ENCODE results near the gene NUDT3. TPM values are rescaled to one million over a fixed set of nuclear protein-coding genes. Genes with fewer than 3 reads are reported as not detected.
"Not testable (repeated sequence)": the region's sequence is repeated elsewhere in the genome, so short reads cannot be mapped to it uniquely, and the experiment has no call there.

Gene NUDT3
- total RNA-seq, 4 donors from 2014 or later = 40.0 to 71.9 (median 50.6) TPM

- no peak overlapping the region for H3K27ac ChIP-seq
- no peaks in the 10 kb centered on the region for H3K4me1 ChIP-seq
- H3K4me3 ChIP-seq = no peak overlapping the region
- in situ Hi-C loops (cut with MboI; ENCODE audit: low sequenced_read_pairs in 4 of 4) = loop anchor here in 1 of 4 donors (25.0 kb wide), 1 partner anchor 345 kb away; no protein-coding TSS in a partner anchor
- no peaks in the 10 kb centered on the region for H3K27me3 ChIP-seq
- DNase-seq (no peak), ATAC-seq (no peak)
- H3K9me3 ChIP-seq = no peaks in the 10 kb centered on the region
- TF ChIP-seq CTCF (IDR thresholded peaks at IDR 0.05 in 4 of 5, conservative IDR thresholded peaks at IDR 0.05 in 1 of 5) (no peak), POLR2A (IDR thresholded peaks at IDR 0.05) (no peak)
- H3K36me3 ChIP-seq = no peaks in the 10 kb centered on the region
- intact Hi-C loops (cut with DNase I; ENCODE audit: low total_unique reads) = no loop called here
These were observed 124.7 kb downstream of the NUDT3 start for GRCh38 chr6:34267746-34268145.

GRCh38 chr6:34263484-34263883, 129.0 kb downstream of the NUDT3 start:
- H3K4me3 ChIP-seq; H3K27me3 ChIP-seq; ATAC-seq; H3K36me3 ChIP-seq; H3K27ac ChIP-seq; H3K4me1 ChIP-seq; DNase-seq; intact Hi-C loops (cut with DNase I; ENCODE audit: low total_unique reads); H3K9me3 ChIP-seq: not testable (repeated sequence)
- in situ Hi-C loops (cut with MboI; ENCODE audit: low sequenced_read_pairs in 4 of 4) = loop anchor here in 1 of 4 donors (25.0 kb wide), 1 partner anchor 349 kb away; no protein-coding TSS in a partner anchor

- Histone ChIP-seq H3K9me3 (no peaks in the 10 kb centered on the region), H3K27me3 (no peaks in the 10 kb centered on the region), H3K4me3 (no peak overlapping the region), H3K36me3 (no peaks in the 10 kb centered on the region), H3K4me1 (no peaks in the 10 kb centered on the region), H3K27ac (no peak overlapping the region)
- no peak for ATAC-seq
- in situ Hi-C loops (cut with MboI; ENCODE audit: low sequenced_read_pairs in 4 of 4) (loop anchor here in 1 of 4 donors (25.0 kb wide), 1 partner anchor 352 kb away; no protein-coding TSS in a partner anchor), intact Hi-C loops (cut with DNase I; ENCODE audit: low total_unique reads) (no loop called here)
- DNase-seq = no peak
- TF ChIP-seq POLR2A (IDR thresholded peaks at IDR 0.05) (no peak), CTCF (IDR thresholded peaks at IDR 0.05 in 4 of 5, conservative IDR thresholded peaks at IDR 0.05 in 1 of 5) (no peak)
These were observed 131.7 kb downstream of the NUDT3 start for GRCh38 chr6:34260576-34261267.

GRCh38 chr6:34259529-34260069, 132.9 kb downstream of the NUDT3 start:
- H3K27ac ChIP-seq = no peak overlapping the region
- H3K36me3 ChIP-seq = no peaks in the 10 kb centered on the region
- ATAC-seq (no peak), DNase-seq (no peak)
- no peaks in the 10 kb centered on the region for H3K4me1 ChIP-seq
- in situ Hi-C loops (cut with MboI; ENCODE audit: low sequenced_read_pairs in 4 of 4) = loop anchor here in 1 of 4 donors (25.0 kb wide), 1 partner anchor 353 kb away; no protein-coding TSS in a partner anchor
- no peaks in the 10 kb centered on the region for H3K27me3 ChIP-seq
- TF ChIP-seq CTCF (IDR thresholded peaks at IDR 0.05 in 4 of 5, conservative IDR thresholded peaks at IDR 0.05 in 1 of 5) = no peak
- TF ChIP-seq POLR2A (IDR thresholded peaks at IDR 0.05) = no peak
- intact Hi-C loops (cut with DNase I; ENCODE audit: low total_unique reads) = no loop called here
- no peaks in the 10 kb centered on the region for H3K9me3 ChIP-seq
- H3K4me3 ChIP-seq = no peak overlapping the region

GRCh38 chr6:34252395-34252794, 140.1 kb downstream of the NUDT3 start:
- H3K9me3 ChIP-seq; DNase-seq; H3K27me3 ChIP-seq; H3K36me3 ChIP-seq; H3K4me3 ChIP-seq; H3K4me1 ChIP-seq; intact Hi-C loops (cut with DNase I; ENCODE audit: low total_unique reads); H3K27ac ChIP-seq; ATAC-seq: not testable (repeated sequence)
- in situ Hi-C loops (cut with MboI; ENCODE audit: low sequenced_read_pairs in 4 of 4) = loop anchor here (5.0 to 25.0 kb wide), 4 partner anchors 150 to 360 kb away; no protein-coding TSS in a partner anchor

Data from gastrocnemius medialis (tissue), 4 donors.